ENCODE results near the gene SH3TC1. TPM values are rescaled to one million over a fixed set of nuclear protein-coding genes. Genes with fewer than 3 reads are reported as not detected.

Gene SH3TC1
- total and polyA plus RNA-seq, 10 of the 15 experiments (the other 5 are each of a cell fraction or from before 2014, with no cell fraction given) = 0.19 to 47.0 (median 18.4) TPM

GRCh38 chr4:8169763-8170162, 29.3 kb upstream of the SH3TC1 start:
- RAD21 ChIA-PET (ENCODE audit: unreplicated experiment) = no interaction called here
- Histone ChIP-seq H3K79me2 (ENCODE audit: control insufficient read depth, insufficient read depth, low read length) (no peaks in the 10 kb centered on the region), H3K9ac (ENCODE audit: control insufficient read depth, insufficient read depth, low read length) (no peak overlapping the region), H3K4me2 (ENCODE audit: control insufficient read depth, insufficient read depth) (no peak overlapping the region), H4K20me1 (ENCODE audit: control insufficient read depth, insufficient read depth) (no peaks in the 10 kb centered on the region), H2AFZ (ENCODE audit: control insufficient read depth, low read depth, low read length) (no peak overlapping the region), H3K4me3 (no peak overlapping the region), H3K9me3 (replicated peaks; ENCODE audit: control insufficient read depth, insufficient read depth, low read length) (peaks cover 8% of the 10 kb centered on the region; the same call in 2 of the 3 replicates), H3K27ac (ENCODE audit: control insufficient read depth, insufficient read depth) (no peak overlapping the region), H3K4me1 (ENCODE audit: control insufficient read depth, insufficient read depth, low read length) (peaks cover 13% of the 10 kb centered on the region), H3K36me3 (ENCODE audit: control insufficient read depth in 2 of 2, insufficient read depth in 2 of 2, low read length in 1 of 2) (no peaks in the 10 kb centered on the region), H3K27me3 (replicated peaks in 1 of 2; ENCODE audit: control insufficient read depth in 2 of 2, insufficient read depth in 2 of 2, low read length in 1 of 2) (no peaks in the 10 kb centered on the region)
- POLR2A ChIA-PET = no interaction called here
- SMC1A ChIA-PET (ENCODE audit: uncharacterized antibody, unreplicated experiment) = interaction anchor here (2.1 kb wide), 1 partner anchor 10 kb away, joined by 4 read pairs; no protein-coding TSS in a partner anchor
- DNase-seq (ENCODE audit: low read depth, low spot score) = no peak
- in situ Hi-C loops (cut with MboI) = no loop called here
- CTCF ChIA-PET = interaction anchor here (1.0 kb wide), 1 partner anchor 10 kb away, joined by 4 read pairs; no protein-coding TSS in a partner anchor
- no peak for FAIRE-seq
- intact Hi-C loops (cut with micrococcal nuclease; ENCODE audit: unreplicated experiment) = no loop called here
- no peak for ATAC-seq
- TF ChIP-seq IRF3 (IDR thresholded peaks at IDR 0.05) (no peak), PBX3 (IDR thresholded peaks at IDR 0.05; ENCODE audit: insufficient replicate concordance, low read depth, low read length) (no peak), CEBPB (IDR thresholded peaks at IDR 0.05; ENCODE audit: borderline replicate concordance in 1 of 2, low read depth in 2 of 2, low read length in 2 of 2) (no peak), KAT2A (conservative IDR thresholded peaks at IDR 0.05; ENCODE audit: control insufficient read depth, low read depth, low read length) (no peak), POLR2A (IDR thresholded peaks at IDR 0.05; ENCODE audit: low read depth, low read length) (no peak), POU2F2 (IDR thresholded peaks at IDR 0.05; ENCODE audit: borderline replicate concordance, low read depth, low read length) (no peak), NRF1 (conservative IDR thresholded peaks at IDR 0.05; ENCODE audit: low read depth, low read length) (no peak), E4F1 (IDR thresholded peaks at IDR 0.05; ENCODE audit: borderline replicate concordance, partially characterized antibody) (no peak), TCF7 (IDR thresholded peaks at IDR 0.05; ENCODE audit: borderline replicate concordance) (no peak), RCOR1 (conservative IDR thresholded peaks at IDR 0.05; ENCODE audit: low read depth, low read length) (no peak), NFXL1 (IDR thresholded peaks at IDR 0.05; ENCODE audit: borderline replicate concordance) (no peak), KLF5 (IDR thresholded peaks at IDR 0.05; ENCODE audit: partially characterized antibody) (no peak), BMI1 (IDR thresholded peaks at IDR 0.05; ENCODE audit: borderline replicate concordance) (no peak), SUZ12 (IDR thresholded peaks at IDR 0.05; ENCODE audit: unreplicated experiment) (no peak), NR2F1 (conservative IDR thresholded peaks at IDR 0.05) (no peak), SMC3 (IDR thresholded peaks at IDR 0.05; ENCODE audit: borderline replicate concordance, low read length) (no peak), MXI1 (IDR thresholded peaks at IDR 0.05; ENCODE audit: low read depth, low read length) (no peak), CBFB (IDR thresholded peaks at IDR 0.05; ENCODE audit: low read depth) (no peak), PML (IDR thresholded peaks at IDR 0.05; ENCODE audit: low read length) (no peak), KDM1A (IDR thresholded peaks at IDR 0.05; ENCODE audit: borderline replicate concordance) (no peak)
- WGBS (ENCODE audit: insufficient coverage, insufficient replicate concordance, low lambda C conversion rate, missing lambda C conversion rate) = 77% methylated on average over 3 of the region's 3 CpGs
- no TSS peak for BruUV-seq (replicated peaks)

Data from GM12878 (cell line).